Nephron (organoid): ENCODE results near the gene INO80C.

Source experiments
- H3K27ac Mint-ChIP-seq, 3 experiments: 2 replicates each; pipeline ENCODE4 v1.8.0; 2020; ENCODE audit warnings: mixed read lengths in 3 of 3, mild to moderate bottlenecking in 2 of 3, moderate library complexity in 1 of 3
- H3K27me3 Mint-ChIP-seq: 2 replicates; pipeline ENCODE4 v1.8.0; 2021; ENCODE audit warnings: low read depth, mild to moderate bottlenecking, moderate library complexity, mixed read lengths
- H3K36me3 Mint-ChIP-seq: 2 replicates; pipeline ENCODE4 v1.8.0; 2020; ENCODE audit warnings: low read depth, mixed read lengths
- H3K4me1 Mint-ChIP-seq: 2 replicates; pipeline ENCODE4 v1.8.0; 2020; ENCODE audit warnings: mixed read lengths
- H3K4me3 Mint-ChIP-seq, 3 experiments: 2 replicates each; pipeline ENCODE4 v1.8.0; 2020; ENCODE audit warnings: mild to moderate bottlenecking in 3 of 3, mixed read lengths in 3 of 3, moderate library complexity in 2 of 3
- H3K9me3 Mint-ChIP-seq: 2 replicates; pipeline ENCODE4 v1.8.0; 2020; ENCODE audit warnings: mixed read lengths
- TF ChIP-seq, protein P1 (sequence below), 3 experiments: fragments of 200-600 bp; sonication (generic); IDR thresholded peaks; one replicate each; pipeline ENCODE4 v1.5.0; 2021; ENCODE audit warnings: antibody characterized with exemption in 3 of 3; ENCODE audit not compliant: unreplicated experiment in 3 of 3

INO80C gene

DNA sequence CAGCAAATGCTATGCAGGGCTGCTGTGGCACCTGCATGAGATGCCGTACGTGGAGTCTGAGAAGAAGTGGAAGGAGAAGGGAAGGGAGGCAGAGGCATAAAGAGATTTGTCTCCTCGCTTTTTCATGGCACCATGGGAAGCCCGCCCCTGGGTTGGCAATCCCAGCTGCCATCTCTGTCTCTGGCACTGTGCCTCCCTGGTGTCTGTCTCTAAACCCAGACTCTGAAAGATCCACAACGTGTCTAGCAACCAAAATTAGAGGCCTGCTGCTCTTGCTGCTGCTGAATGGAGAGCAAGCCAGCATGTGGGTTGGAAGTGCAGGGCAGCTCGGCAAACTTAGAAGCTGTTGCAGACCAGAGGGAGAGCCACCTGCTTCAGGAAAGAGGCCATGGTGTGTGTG, 53.1 kb downstream of the INO80C start:
- TF ChIP-seq, protein P1, sequence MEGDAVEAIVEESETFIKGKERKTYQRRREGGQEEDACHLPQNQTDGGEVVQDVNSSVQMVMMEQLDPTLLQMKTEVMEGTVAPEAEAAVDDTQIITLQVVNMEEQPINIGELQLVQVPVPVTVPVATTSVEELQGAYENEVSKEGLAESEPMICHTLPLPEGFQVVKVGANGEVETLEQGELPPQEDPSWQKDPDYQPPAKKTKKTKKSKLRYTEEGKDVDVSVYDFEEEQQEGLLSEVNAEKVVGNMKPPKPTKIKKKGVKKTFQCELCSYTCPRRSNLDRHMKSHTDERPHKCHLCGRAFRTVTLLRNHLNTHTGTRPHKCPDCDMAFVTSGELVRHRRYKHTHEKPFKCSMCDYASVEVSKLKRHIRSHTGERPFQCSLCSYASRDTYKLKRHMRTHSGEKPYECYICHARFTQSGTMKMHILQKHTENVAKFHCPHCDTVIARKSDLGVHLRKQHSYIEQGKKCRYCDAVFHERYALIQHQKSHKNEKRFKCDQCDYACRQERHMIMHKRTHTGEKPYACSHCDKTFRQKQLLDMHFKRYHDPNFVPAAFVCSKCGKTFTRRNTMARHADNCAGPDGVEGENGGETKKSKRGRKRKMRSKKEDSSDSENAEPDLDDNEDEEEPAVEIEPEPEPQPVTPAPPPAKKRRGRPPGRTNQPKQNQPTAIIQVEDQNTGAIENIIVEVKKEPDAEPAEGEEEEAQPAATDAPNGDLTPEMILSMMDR (IDR thresholded peaks at IDR 0.05; ENCODE audit: unreplicated experiment in 3 of 3), result no peak
- peaks cover 4% of the 10 kb centered on the region for H3K27me3 Mint-ChIP-seq
- H3K27ac Mint-ChIP-seq, result no peak overlapping the region
- no peaks in the 10 kb centered on the region for H3K4me1 Mint-ChIP-seq
- no peak overlapping the region for H3K4me3 Mint-ChIP-seq
- H3K9me3 Mint-ChIP-seq, result no peaks in the 10 kb centered on the region
- no peaks in the 10 kb centered on the region for H3K36me3 Mint-ChIP-seq

DNA sequence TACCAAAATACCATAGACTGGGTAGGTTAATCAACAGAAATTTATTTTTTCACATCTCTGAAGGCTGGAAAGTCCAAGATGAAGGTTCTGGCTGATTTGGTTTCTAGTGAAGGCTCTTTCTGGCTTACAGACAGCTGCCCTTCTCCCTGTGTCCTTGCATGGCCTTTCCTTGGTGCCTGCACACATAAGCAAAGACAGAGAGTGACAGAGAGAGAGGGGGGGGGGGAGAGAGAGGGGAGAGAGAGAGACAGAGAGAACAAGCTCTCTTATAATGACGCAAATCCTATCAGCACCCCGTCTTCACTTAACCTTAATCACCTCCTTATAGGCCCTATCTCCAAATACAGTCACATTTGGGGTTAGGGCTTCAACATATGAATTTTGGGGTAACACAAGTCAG, 53.9 kb downstream of the INO80C start:
- H3K4me1 Mint-ChIP-seq, result no peaks in the 10 kb centered on the region
- H3K9me3 Mint-ChIP-seq, result no peaks in the 10 kb centered on the region
- TF ChIP-seq, protein P1 (IDR thresholded peaks at IDR 0.05; ENCODE audit: unreplicated experiment in 3 of 3), result no peak
- no peaks in the 10 kb centered on the region for H3K36me3 Mint-ChIP-seq
- no peak overlapping the region for H3K4me3 Mint-ChIP-seq
- H3K27ac Mint-ChIP-seq, result no peak overlapping the region
- H3K27me3 Mint-ChIP-seq, result no peaks in the 10 kb centered on the region

DNA sequence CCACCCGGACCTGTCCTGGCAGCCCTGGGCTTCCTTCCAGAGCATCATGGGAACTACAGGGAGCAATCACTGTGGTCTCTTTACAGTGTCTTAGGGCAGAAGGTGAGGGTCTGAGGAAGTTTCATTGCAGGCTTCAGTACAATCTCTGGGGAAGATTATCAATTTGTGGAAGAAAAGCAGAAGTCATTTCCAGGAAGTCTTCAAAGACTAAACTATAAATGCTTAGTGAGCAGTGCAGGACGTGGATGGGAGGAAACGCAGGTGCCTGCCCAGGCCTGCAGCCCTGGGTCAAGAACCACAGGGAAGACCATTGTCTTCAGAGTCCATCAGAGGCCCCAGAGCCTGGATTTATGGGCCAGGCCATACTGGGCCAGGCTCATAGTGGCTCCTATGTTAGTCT, 54.3 kb downstream of the INO80C start:
- H3K36me3 Mint-ChIP-seq, result no peaks in the 10 kb centered on the region
- H3K9me3 Mint-ChIP-seq, result no peaks in the 10 kb centered on the region
- H3K4me1 Mint-ChIP-seq, result no peaks in the 10 kb centered on the region
- no peak overlapping the region for H3K27ac Mint-ChIP-seq
- H3K4me3 Mint-ChIP-seq, result no peak overlapping the region
- no peaks in the 10 kb centered on the region for H3K27me3 Mint-ChIP-seq
- TF ChIP-seq, protein P1 (IDR thresholded peaks at IDR 0.05; ENCODE audit: unreplicated experiment in 3 of 3), result no peak

DNA sequence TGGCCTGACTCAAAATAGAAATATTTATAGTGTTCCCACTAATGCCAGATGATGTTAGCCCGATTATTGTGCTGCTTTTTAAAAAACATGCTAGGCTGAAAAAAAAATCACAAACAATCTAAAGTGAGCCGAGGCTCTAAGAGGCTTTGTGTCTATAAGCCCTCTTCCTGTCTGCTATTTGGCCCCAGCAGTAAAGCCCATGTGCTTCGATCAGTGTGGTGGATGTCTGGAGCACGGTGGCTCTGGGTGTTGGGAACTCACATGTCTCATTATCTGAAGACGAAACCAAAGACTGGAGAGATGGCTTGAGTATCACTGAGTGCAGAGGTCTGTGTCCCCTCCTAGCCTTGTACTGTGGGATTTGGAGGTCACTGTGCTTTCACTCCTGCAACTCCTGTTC, 55.1 kb downstream of the INO80C start:
- no peak overlapping the region for H3K4me3 Mint-ChIP-seq
- H3K4me1 Mint-ChIP-seq, result no peaks in the 10 kb centered on the region
- H3K9me3 Mint-ChIP-seq, result no peaks in the 10 kb centered on the region
- H3K27ac Mint-ChIP-seq, result no peak overlapping the region
- TF ChIP-seq, protein P1 (IDR thresholded peaks at IDR 0.05; ENCODE audit: unreplicated experiment in 3 of 3), result no peak
- no peaks in the 10 kb centered on the region for H3K36me3 Mint-ChIP-seq
- H3K27me3 Mint-ChIP-seq, result no peaks in the 10 kb centered on the region

DNA sequence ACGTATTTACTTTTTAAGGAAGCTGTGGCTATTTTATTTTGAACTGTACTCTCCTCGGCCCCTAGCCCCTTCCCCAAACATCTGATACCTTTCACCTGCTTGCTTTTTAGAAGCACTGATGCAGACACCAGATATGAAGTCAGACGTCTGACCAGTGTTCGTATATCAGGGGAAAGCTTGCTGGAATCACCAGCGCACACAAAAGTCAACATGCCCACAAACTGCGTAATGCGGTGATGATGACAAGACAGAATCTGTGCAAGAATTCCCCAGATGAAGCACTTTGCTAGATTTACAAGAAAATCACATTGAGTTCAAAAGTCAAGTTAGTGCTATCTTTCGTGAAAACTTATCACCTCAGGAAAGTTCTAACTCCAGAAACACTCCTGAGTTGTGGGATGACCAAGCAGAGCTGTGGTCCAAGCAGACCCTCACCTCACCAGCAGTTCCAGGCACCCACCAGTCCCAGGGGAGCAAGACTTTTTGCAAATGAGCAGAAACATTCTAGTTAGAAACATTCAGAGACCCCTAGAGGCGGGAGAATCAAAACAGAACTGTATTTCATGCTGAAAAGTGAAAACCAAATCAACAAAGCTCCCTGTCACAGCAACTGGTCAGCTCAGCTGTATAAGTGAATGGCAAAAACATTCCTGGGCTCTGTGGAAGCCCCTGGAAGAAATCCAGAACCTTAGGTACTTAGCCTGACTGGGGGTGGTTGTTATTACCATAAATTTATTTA, 55.7 kb downstream of the INO80C start:
- Mint-ChIP-seq H3K9me3 (no peaks in the 10 kb centered on the region), H3K27me3 (no peaks in the 10 kb centered on the region), H3K4me1 (no peaks in the 10 kb centered on the region), H3K27ac (no peak overlapping the region), H3K36me3 (no peaks in the 10 kb centered on the region), H3K4me3 (no peak overlapping the region)
- TF ChIP-seq, protein P1 (IDR thresholded peaks at IDR 0.05; ENCODE audit: unreplicated experiment in 3 of 3), result no peak
